Sigmoid colon (tissue), 4 donors: Measurements from ENCODE around the gene GNL3L.

Experiments
- POLR2A ChIP-seq, 2 donors: fragments of 450-650 bp; IDR thresholded peaks; one replicate each; pipeline ENCODE4 v1.6.1; 2016; ENCODE audit warnings: antibody characterized with exemption in 2 of 2, mild to moderate bottlenecking in 2 of 2, moderate library complexity in 2 of 2
- POLR2AphosphoS5 ChIP-seq, 4 donors: sonication (generic); formaldehyde crosslinking; IDR thresholded peaks; one replicate each; pipeline ENCODE4 v1.6.1; 2017; ENCODE audit warnings: antibody characterized with exemption in 4 of 4
- TF ChIP-seq, protein P1 (sequence below), 4 experiments: fragments of 450-650 bp in 3 of 4; fragments of 200-600 bp in 1 of 4; IDR thresholded peaks; one replicate each; pipeline ENCODE4 v1.5.1; 2016 to 2019; ENCODE audit warnings: antibody characterized with exemption in 4 of 4, mild to moderate bottlenecking in 3 of 4, moderate library complexity in 2 of 4

DNA sequence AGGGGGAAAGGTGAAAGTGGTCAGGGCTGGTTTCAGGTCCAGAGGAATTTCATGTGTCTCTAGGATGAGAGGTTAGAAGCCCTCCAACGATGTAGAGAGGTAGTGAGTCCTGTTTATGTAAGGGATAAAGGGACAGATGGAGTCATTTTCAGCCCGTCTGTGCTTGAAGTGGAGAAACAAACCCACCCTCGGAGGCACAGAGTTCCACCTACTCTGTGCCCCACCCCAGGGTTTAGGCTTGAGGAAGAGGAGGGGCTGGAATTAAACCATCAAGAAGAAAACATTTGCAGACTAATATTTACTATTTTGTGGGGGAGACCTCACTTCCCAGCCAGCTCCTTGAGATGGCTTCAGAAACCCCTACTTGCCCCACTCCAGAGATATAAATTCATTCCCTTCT is 868 bp upstream of the GNL3L start:
- TF ChIP-seq, protein P1, sequence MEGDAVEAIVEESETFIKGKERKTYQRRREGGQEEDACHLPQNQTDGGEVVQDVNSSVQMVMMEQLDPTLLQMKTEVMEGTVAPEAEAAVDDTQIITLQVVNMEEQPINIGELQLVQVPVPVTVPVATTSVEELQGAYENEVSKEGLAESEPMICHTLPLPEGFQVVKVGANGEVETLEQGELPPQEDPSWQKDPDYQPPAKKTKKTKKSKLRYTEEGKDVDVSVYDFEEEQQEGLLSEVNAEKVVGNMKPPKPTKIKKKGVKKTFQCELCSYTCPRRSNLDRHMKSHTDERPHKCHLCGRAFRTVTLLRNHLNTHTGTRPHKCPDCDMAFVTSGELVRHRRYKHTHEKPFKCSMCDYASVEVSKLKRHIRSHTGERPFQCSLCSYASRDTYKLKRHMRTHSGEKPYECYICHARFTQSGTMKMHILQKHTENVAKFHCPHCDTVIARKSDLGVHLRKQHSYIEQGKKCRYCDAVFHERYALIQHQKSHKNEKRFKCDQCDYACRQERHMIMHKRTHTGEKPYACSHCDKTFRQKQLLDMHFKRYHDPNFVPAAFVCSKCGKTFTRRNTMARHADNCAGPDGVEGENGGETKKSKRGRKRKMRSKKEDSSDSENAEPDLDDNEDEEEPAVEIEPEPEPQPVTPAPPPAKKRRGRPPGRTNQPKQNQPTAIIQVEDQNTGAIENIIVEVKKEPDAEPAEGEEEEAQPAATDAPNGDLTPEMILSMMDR (IDR thresholded peaks at IDR 0.05) = no peak
- TF ChIP-seq POLR2A (IDR thresholded peaks at IDR 0.05) (no peak), POLR2AphosphoS5 (IDR thresholded peaks at IDR 0.05) (no peak)
